Gastrocnemius medialis (tissue), 4 donors: ENCODE results near the gene KPNA6. TPM values are rescaled to one million over a fixed set of nuclear protein-coding genes. Genes with fewer than 3 reads are reported as not detected.

ENCODE experiments used
- ATAC-seq, 2 donors: fragments of 150-250 bp; one replicate each; pipeline ENCODE4 v1.9.1; 2016
- DNase-seq, 2 donors: peaks; one replicate each; pipeline ENCODE4 v3.0.0-alpha.2; 2019
- H3K27ac ChIP-seq, 4 donors: fragments of 200-600 bp; sonication (generic); 1 replicate in 1 of 4; 2 replicates in 3 of 4; pipeline ENCODE4 v1.5.1; 2016 to 2018; ENCODE audit warnings: mild to moderate bottlenecking in 2 of 4, moderate library complexity in 1 of 4
- H3K27me3 ChIP-seq, 3 donors: fragments of 200-600 bp; sonication (generic) in 2 of 3; 1 replicate in 1 of 3; 2 replicates in 2 of 3; pipeline versions ENCODE4 v1.5.1 to v1.6.0; 2016 to 2019; ENCODE audit warnings: mild to moderate bottlenecking in 1 of 3, moderate library complexity in 1 of 3
- H3K36me3 ChIP-seq, 2 donors: fragments of 200-600 bp; sonication (generic) in 1 of 2; one replicate each; pipeline ENCODE4 v1.5.1; 2017 to 2018
- H3K4me1 ChIP-seq, 2 donors: fragments of 200-600 bp; sonication (generic) in 1 of 2; one replicate each; pipeline ENCODE4 v1.5.1; 2016 to 2017; ENCODE audit warnings: mild to moderate bottlenecking in 2 of 2
- H3K4me3 ChIP-seq, 4 donors: fragments of 200-600 bp; sonication (generic) in 3 of 4; 1 replicate in 1 of 4; 2 replicates in 3 of 4; pipeline ENCODE4 v1.5.1; 2016 to 2019; ENCODE audit warnings: mild to moderate bottlenecking in 2 of 4
- H3K9me3 ChIP-seq, 3 donors: fragments of 200-600 bp; sonication (generic) in 2 of 3; 1 replicate in 1 of 3; 2 replicates in 2 of 3; pipeline ENCODE4 v1.5.1; 2016 to 2019
- POLR2A ChIP-seq, 2 donors: fragments of 450-650 bp; IDR thresholded peaks; one replicate each; pipeline ENCODE4 v1.6.1; 2017; ENCODE audit warnings: antibody characterized with exemption in 2 of 2, mild to moderate bottlenecking in 2 of 2, moderate library complexity in 2 of 2
- in situ Hi-C, 4 donors: fragments of 200-750 bp; cut with MboI; loops; one replicate each; pipeline versions ENCODE4 v1.15.0 to v1.8.0; 2017; ENCODE audit warnings: low sequenced_read_pairs in 4 of 4
- intact Hi-C: fragments of 100-400 bp; cut with DNase I; formaldehyde crosslinking; loops from one replicate; pipeline ENCODE4 v1.15.1; 2023; ENCODE audit warnings: low total_unique reads
- microRNA-seq, 2 donors: library from miRNA; unstranded; fragments of <30 nt; microRNA quantifications; one replicate each; pipeline ENCODE4, GENCODE V29; 2016; ENCODE audit warnings: borderline replicate concordance in 2 of 2
- total RNA-seq, 4 donors: library from RNA; depleted of rRNA; stranded (reverse); fragments of >200 nt; gene quantifications; one replicate each; pipeline versions ENCODE4 v1.1.0 to v1.2.3, GENCODE V29; 2016
- TF ChIP-seq, protein P1 (sequence below), 5 experiments: fragments of 450-650 bp in 3 of 5; fragments of 200-600 bp in 2 of 5; sonication (generic) in 2 of 5; IDR thresholded peaks in 4 of 5; conservative IDR thresholded peaks in 1 of 5; 1 replicate in 4 of 5; 2 replicates in 1 of 5; pipeline ENCODE4 v1.5.1; 2016 to 2019; ENCODE audit warnings: antibody characterized with exemption in 5 of 5, mild to moderate bottlenecking in 3 of 5, moderate library complexity in 3 of 5

KPNA6 gene
- total RNA-seq, 4 donors from 2014 or later, result 67.3 to 80.7 (median 74.4) TPM

DNA sequence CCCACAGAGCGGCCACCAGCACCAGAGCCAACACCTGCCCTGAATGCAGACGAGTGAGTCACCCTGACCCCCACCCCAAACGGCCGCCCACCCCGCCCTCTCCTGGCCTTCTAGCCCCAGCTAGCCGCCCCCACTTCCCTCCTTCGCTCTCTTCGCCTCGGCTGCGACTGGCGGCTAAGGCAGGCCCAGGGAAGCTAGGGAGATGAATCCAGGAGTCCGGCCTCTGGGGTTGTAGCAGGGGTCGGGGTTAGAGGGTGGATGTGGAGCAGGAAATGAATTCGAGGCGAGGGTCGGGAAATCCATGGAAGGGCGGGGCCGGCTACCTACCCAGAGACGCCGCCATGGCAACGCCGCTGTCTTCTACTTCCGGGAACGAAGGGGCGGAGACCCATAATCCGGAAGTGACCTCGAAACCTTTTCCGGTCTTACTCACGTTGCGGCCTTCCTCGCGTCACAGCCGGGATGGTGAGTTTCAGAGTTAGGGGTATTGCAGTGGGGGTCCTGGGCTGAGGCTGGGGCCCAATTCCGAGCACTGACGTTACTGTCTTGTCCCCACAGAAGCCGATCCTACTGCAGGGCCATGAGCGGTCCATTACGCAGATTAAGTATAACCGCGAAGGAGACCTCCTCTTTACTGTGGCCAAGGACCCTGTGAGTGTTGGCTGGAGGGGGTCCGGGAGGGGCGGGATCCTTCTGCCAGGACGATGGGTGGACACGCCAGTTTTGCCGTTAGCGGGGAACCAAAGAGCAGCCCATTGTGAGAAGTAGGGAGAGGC lies 114.3 kb downstream of the KPNA6 start, which contains the start of the genes EIF3I and TMEM234:
TSS of gene EIF3I (plus strand) at position 428 of the 776 bp plus-strand sequence. CDS start at position 463, 35 bp downstream.
TSS of gene TMEM234 (minus strand) at position 374 of the 776 bp plus-strand sequence. CDS start at position 343, 31 bp downstream.
- in situ Hi-C loops, result no loop called here
- TF ChIP-seq, protein P1, sequence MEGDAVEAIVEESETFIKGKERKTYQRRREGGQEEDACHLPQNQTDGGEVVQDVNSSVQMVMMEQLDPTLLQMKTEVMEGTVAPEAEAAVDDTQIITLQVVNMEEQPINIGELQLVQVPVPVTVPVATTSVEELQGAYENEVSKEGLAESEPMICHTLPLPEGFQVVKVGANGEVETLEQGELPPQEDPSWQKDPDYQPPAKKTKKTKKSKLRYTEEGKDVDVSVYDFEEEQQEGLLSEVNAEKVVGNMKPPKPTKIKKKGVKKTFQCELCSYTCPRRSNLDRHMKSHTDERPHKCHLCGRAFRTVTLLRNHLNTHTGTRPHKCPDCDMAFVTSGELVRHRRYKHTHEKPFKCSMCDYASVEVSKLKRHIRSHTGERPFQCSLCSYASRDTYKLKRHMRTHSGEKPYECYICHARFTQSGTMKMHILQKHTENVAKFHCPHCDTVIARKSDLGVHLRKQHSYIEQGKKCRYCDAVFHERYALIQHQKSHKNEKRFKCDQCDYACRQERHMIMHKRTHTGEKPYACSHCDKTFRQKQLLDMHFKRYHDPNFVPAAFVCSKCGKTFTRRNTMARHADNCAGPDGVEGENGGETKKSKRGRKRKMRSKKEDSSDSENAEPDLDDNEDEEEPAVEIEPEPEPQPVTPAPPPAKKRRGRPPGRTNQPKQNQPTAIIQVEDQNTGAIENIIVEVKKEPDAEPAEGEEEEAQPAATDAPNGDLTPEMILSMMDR (IDR thresholded peaks at IDR 0.05 in 4 of 5, conservative IDR thresholded peaks at IDR 0.05 in 1 of 5), result no peak
- TF ChIP-seq POLR2A (IDR thresholded peaks at IDR 0.05), result peak; percentile 88 to 96
- H3K4me1 ChIP-seq, result peaks cover 23 to 28% of the 10 kb centered on the region in 2 donors
- peak within 1 kb of the TSS; percentile 71 to 99 (median 84) for H3K4me3 ChIP-seq
- DNase-seq (peak; percentile 87), ATAC-seq (peak; percentile 98 to 100)
- intact Hi-C loops, result loop anchor here (2.0 to 10.0 kb wide), 2 partner anchors 19 to 117 kb away; partner anchors contain the start of gene KPNA6
- H3K27me3 ChIP-seq, result no peaks in the 10 kb centered on the region
- peaks cover 3 to 42% of the 10 kb centered on the region in 2 donors for H3K36me3 ChIP-seq
- no peaks in the 10 kb centered on the region for H3K9me3 ChIP-seq
- peak within 1 kb of the TSS; percentile 87 to 97 (median 90) for H3K27ac ChIP-seq

DNA sequence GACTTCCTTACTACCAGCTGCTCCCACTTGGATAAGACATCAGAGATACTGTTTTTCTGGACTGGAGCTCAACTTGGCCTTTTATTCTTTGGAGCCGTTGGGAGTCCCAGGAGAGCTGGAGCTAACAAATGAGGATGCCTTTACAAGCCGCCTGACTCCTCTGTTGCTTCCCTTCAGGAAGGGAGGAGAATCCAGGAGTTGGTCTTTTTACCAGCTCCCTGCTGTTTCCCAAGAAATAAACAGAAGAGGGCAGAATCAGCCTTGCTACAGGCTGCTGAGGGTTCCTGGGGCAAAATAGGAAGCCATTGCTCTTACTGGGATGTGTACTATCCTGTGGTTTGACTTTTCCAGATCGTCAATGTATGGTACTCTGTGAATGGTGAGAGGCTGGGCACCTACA lies 115.8 kb downstream of the KPNA6 start:
- ATAC-seq (no peak), DNase-seq (no peak)
- intact Hi-C loops, result loop anchor here (2.0 to 10.0 kb wide), 2 partner anchors 17 to 119 kb away; partner anchors contain the start of gene KPNA6
- peak overlapping the region in 3 of 4 donors; percentile 72 to 99 (median 95) for H3K4me3 ChIP-seq
- peaks cover 3 to 58% of the 10 kb centered on the region in 2 donors for H3K36me3 ChIP-seq
- in situ Hi-C loops, result no loop called here
- no peaks in the 10 kb centered on the region for H3K9me3 ChIP-seq
- peak overlapping the region; percentile 87 to 97 (median 90) for H3K27ac ChIP-seq
- peaks cover 23 to 28% of the 10 kb centered on the region in 2 donors for H3K4me1 ChIP-seq
- TF ChIP-seq, protein P1 (IDR thresholded peaks at IDR 0.05 in 4 of 5, conservative IDR thresholded peaks at IDR 0.05 in 1 of 5), result no peak
- TF ChIP-seq POLR2A (IDR thresholded peaks at IDR 0.05), result no peak
- no peaks in the 10 kb centered on the region for H3K27me3 ChIP-seq

DNA sequence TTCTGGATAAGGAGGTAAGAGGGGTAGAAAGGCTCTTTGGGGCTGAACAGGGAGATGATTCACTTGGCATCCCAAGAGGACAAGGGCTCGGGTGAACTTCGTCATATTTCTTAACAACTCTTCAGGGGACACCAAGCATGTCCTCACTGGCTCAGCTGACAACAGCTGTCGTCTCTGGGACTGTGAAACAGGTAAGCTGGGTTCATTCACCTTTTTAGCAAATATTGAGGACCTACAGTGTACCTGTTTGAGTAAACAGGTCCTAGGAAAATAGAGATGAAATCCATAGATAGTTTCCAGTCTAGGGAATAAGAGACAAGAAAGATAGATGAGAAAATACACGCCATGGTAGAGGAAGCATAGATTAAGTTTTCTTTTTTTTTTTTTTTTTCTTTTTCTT lies 116.4 kb downstream of the KPNA6 start:
- Histone ChIP-seq H3K4me1 (peaks cover 23 to 28% of the 10 kb centered on the region in 2 donors), H3K27me3 (no peaks in the 10 kb centered on the region), H3K4me3 (no peak overlapping the region), H3K27ac (peak overlapping the region in 3 of 4 donors; percentile 87 to 97 (median 91)), H3K36me3 (peaks cover 3 to 62% of the 10 kb centered on the region in 2 donors), H3K9me3 (no peaks in the 10 kb centered on the region)
- TF ChIP-seq, protein P1 (IDR thresholded peaks at IDR 0.05 in 4 of 5, conservative IDR thresholded peaks at IDR 0.05 in 1 of 5), result no peak
- no peak for TF ChIP-seq POLR2A (IDR thresholded peaks at IDR 0.05)
- DNase-seq (no peak), ATAC-seq (no peak)
- intact Hi-C loops, result loop anchor here (10.0 kb wide), 1 partner anchor 119 kb away; the partner anchor contains the start of gene KPNA6
- in situ Hi-C loops, result no loop called here

Small RNA genes within 50 kb of the gene (microRNA-seq; reads per million reads assigned to microRNA genes)
- gene MIR5585, result 0 reads per million in 2 donors

Other genes with a start within 250 kb of the KPNA6 start
- 100 to 1,000 TPM; 294 to 522 (median 353) TPM for gene PTP4A2, start 169.7 kb upstream of the KPNA6 start, total RNA-seq
- gene KHDRBS1, start 94.2 kb upstream of the KPNA6 start, total RNA-seq, result 10 to 100 TPM; 19.9 to 50.3 (median 34.6) TPM
- 10 to 100 TPM in 2 of 4 donors, 1 to 10 TPM in 2; 2.5 to 11.1 (median 6.7) TPM for gene TMEM39B, start 35.1 kb upstream of the KPNA6 start, total RNA-seq
- 10 to 100 TPM; 15.7 to 21.0 (median 17.6) TPM for gene TXLNA, start 71.6 kb downstream of the KPNA6 start, total RNA-seq
- gene CCDC28B, start 92.5 kb downstream of the KPNA6 start, total RNA-seq, result 10 to 100 TPM; 16.4 to 79.0 (median 56.8) TPM
- gene IQCC, start 97.6 kb downstream of the KPNA6 start, total RNA-seq, result under 1 TPM; 0.49 to 0.93 (median 0.83) TPM
- not detected for gene DCDC2B, start 101.0 kb downstream of the KPNA6 start, total RNA-seq
- 1 to 10 TPM; 1.6 to 4.6 (median 4.4) TPM for gene TMEM234, start 114.3 kb downstream of the KPNA6 start, total RNA-seq
- 100 to 1,000 TPM; 211 to 294 (median 245) TPM for gene EIF3I, start 114.4 kb downstream of the KPNA6 start, total RNA-seq
- gene FAM167B, start 139.2 kb downstream of the KPNA6 start, total RNA-seq, result 1 to 10 TPM; 1.1 to 2.9 (median 2.3) TPM
- gene LCK, start 143.2 kb downstream of the KPNA6 start, total RNA-seq, result 1 to 10 TPM in 1 of 4 donors, under 1 TPM in 1, not detected in 2; 0.66 to 1.6 TPM
- 10 to 100 TPM in 2 of 4 donors, 1 to 10 TPM in 2; 8.7 to 23.8 (median 11.8) TPM for gene HDAC1, start 184.0 kb downstream of the KPNA6 start, total RNA-seq
- 1 to 10 TPM in 2 of 4 donors, under 1 TPM in 2; 0.75 to 2.6 (median 1.5) TPM for gene MARCKSL1, start 228.2 kb downstream of the KPNA6 start, total RNA-seq